Activated T-helper 2 cell treated with anti-CD3 and anti-CD28 coated beads, Interferon-gamma antibody, Interleukin-2, Interleukin-4, amounts not matched to agents 10 μg/mL and 5 μg/mL and 100 μg/mL, durations not matched to agents 14 hours and 24 hours and 36 hours (primary cell): Measurements from ENCODE around the gene LHX2. TPM values are rescaled to one million over a fixed set of nuclear protein-coding genes. Genes with fewer than 3 reads are reported as not detected.
A peak's percentile ranks its signal among the peaks of the same experiment; 100 is the strongest.

Experiments used
- DNase-seq: peaks from one replicate; pipeline ENCODE4 v3.0.0; 2021; ENCODE audit warnings: low spot score
- H3K27ac Mint-ChIP-seq: one replicate; pipeline ENCODE4 v1.8.0; 2021; ENCODE audit warnings: mixed read lengths
- H3K27me3 Mint-ChIP-seq: one replicate; pipeline ENCODE4 v1.8.0; 2021; ENCODE audit warnings: low read depth, mixed read lengths
- H3K36me3 Mint-ChIP-seq: one replicate; pipeline ENCODE4 v1.8.0; 2021; ENCODE audit warnings: low read depth, mixed read lengths
- H3K4me1 Mint-ChIP-seq: one replicate; pipeline ENCODE4 v1.8.0; 2021; ENCODE audit warnings: low read depth, mixed read lengths
- H3K4me3 Mint-ChIP-seq: one replicate; pipeline ENCODE4 v1.8.0; 2021; ENCODE audit warnings: low read depth, mild to moderate bottlenecking, moderate library complexity, mixed read lengths
- H3K9me3 Mint-ChIP-seq: one replicate; pipeline ENCODE4 v1.8.0; 2021; ENCODE audit warnings: mixed read lengths
- intact Hi-C: fragments of 100-400 bp; cut with micrococcal nuclease; formaldehyde crosslinking; loops from one replicate; pipeline ENCODE4 v1.15.1; 2023
- total RNA-seq: library from RNA; stranded (reverse); gene quantifications from 2 replicates; pipeline ENCODE4 v1.2.3, GENCODE V29; 2022

The LHX2 gene
- total RNA-seq, 1 donor from 2014 or later: not detected

GRCh38 chr9:124010665-124011321 lies 775 bp upstream of the LHX2 start:
- Mint-ChIP-seq H3K27me3 (peaks cover 70% of the 10 kb centered on the region), H3K9me3 (no peaks in the 10 kb centered on the region), H3K4me3 (no peak overlapping the region), H3K4me1 (no peaks in the 10 kb centered on the region), H3K27ac (peak overlapping the region; percentile 50), H3K36me3 (peaks cover 3% of the 10 kb centered on the region)
- intact Hi-C loops: no loop called here
- no peak for DNase-seq

GRCh38 chr9:124012368-124013301 lies 1.1 kb downstream of the LHX2 start:
- Mint-ChIP-seq H3K27ac (no peak overlapping the region), H3K4me3 (no peak overlapping the region), H3K9me3 (no peaks in the 10 kb centered on the region), H3K36me3 (peaks cover 3% of the 10 kb centered on the region), H3K4me1 (peaks cover 2% of the 10 kb centered on the region), H3K27me3 (peaks cover 65% of the 10 kb centered on the region)
- intact Hi-C loops: no loop called here
- DNase-seq: no peak

- no peak for DNase-seq
- Mint-ChIP-seq H3K9me3 (no peaks in the 10 kb centered on the region), H3K27me3 (peaks cover 60% of the 10 kb centered on the region), H3K27ac (no peak overlapping the region), H3K36me3 (peaks cover 3% of the 10 kb centered on the region), H3K4me3 (no peak overlapping the region), H3K4me1 (peaks cover 2% of the 10 kb centered on the region)
- intact Hi-C loops: no loop called here
Measured at GRCh38 chr9:124013309-124014210, 2.0 kb downstream of the LHX2 start.

- Mint-ChIP-seq H3K4me3 (no peak overlapping the region), H3K27ac (no peak overlapping the region), H3K36me3 (peaks cover 3% of the 10 kb centered on the region), H3K4me1 (peaks cover 2% of the 10 kb centered on the region), H3K9me3 (no peaks in the 10 kb centered on the region), H3K27me3 (peaks cover 61% of the 10 kb centered on the region)
- intact Hi-C loops: no loop called here
- DNase-seq: no peak
Measured at GRCh38 chr9:124014211-124014955, 2.8 kb downstream of the LHX2 start.

GRCh38 chr9:124014956-124015660 lies 3.5 kb downstream of the LHX2 start:
- Mint-ChIP-seq H3K27ac (peak overlapping the region; percentile 17), H3K36me3 (no peaks in the 10 kb centered on the region), H3K9me3 (no peaks in the 10 kb centered on the region), H3K27me3 (peaks cover 60% of the 10 kb centered on the region), H3K4me1 (peaks cover 2% of the 10 kb centered on the region), H3K4me3 (no peak overlapping the region)
- intact Hi-C loops: no loop called here
- DNase-seq: no peak

- intact Hi-C loops: no loop called here
- Mint-ChIP-seq H3K27ac (peak overlapping the region; percentile 17), H3K36me3 (no peaks in the 10 kb centered on the region), H3K9me3 (no peaks in the 10 kb centered on the region), H3K4me3 (no peak overlapping the region), H3K27me3 (peaks cover 61% of the 10 kb centered on the region), H3K4me1 (peaks cover 2% of the 10 kb centered on the region)
- no peak for DNase-seq
Measured at GRCh38 chr9:124015661-124016131, 4.1 kb downstream of the LHX2 start.

- Mint-ChIP-seq H3K27me3 (peaks cover 67% of the 10 kb centered on the region), H3K4me1 (peaks cover 3% of the 10 kb centered on the region), H3K9me3 (no peaks in the 10 kb centered on the region), H3K27ac (peak overlapping the region; percentile 57), H3K36me3 (no peaks in the 10 kb centered on the region), H3K4me3 (no peak overlapping the region)
- intact Hi-C loops: loop anchor here (1.0 kb wide), 1 partner anchor 7 kb away; no protein-coding TSS in a partner anchor
- no peak for DNase-seq
Measured at GRCh38 chr9:124016175-124017050, 4.8 kb downstream of the LHX2 start.

GRCh38 chr9:124017051-124017928 lies 5.7 kb downstream of the LHX2 start:
- Mint-ChIP-seq H3K9me3 (no peaks in the 10 kb centered on the region), H3K36me3 (no peaks in the 10 kb centered on the region), H3K4me3 (no peak overlapping the region), H3K27me3 (peaks cover 75% of the 10 kb centered on the region), H3K27ac (peak overlapping the region; percentile 57), H3K4me1 (peaks cover 3% of the 10 kb centered on the region)
- intact Hi-C loops: loop anchor here (1.0 kb wide), 1 partner anchor 8 kb away; no protein-coding TSS in a partner anchor
- DNase-seq: no peak

DNA sequence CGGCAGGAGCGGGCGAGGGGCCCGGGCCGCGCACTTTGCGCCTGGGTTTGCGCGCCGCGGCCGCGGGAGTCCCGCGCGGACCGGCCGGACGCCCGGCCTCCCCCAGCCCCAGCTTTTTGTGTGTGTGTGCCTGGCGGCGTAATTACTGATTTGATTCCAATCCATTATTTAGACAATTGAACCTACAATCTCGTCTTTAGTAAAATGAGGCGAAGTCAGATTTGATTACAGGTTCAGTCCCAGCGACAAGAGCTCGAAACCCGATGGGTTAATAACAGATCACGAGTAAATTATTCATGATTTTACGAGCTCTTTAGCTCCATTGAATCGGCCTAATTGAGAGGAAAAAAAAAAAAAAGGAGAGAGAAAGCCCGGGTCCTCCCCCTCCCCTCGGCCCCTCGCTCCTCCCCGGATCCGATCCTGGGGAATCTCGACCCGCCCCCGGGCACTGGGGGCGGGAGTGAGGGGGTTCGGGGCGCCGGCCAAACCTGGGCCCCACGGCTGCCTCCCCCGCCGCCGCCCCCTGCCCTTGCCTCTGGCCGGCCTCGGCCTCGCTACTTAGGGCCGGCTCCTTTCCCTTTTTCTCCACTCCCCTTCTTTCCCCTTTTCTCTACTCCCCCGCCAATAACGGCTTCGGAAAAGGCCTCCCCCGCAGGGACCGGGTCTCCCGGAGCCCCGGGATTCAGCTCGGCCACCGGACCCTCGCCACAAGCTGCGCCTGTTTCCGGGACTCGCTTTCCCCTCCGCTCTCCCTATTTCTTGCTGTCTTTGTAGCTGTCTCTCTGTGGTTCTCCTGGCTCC lies 6.6 kb downstream of the LHX2 start:
- H3K4me3 Mint-ChIP-seq: no peak overlapping the region
- no peak for DNase-seq
- H3K27me3 Mint-ChIP-seq: peaks cover 79% of the 10 kb centered on the region
- no peaks in the 10 kb centered on the region for H3K36me3 Mint-ChIP-seq
- intact Hi-C loops: loop anchor here (1.0 to 2.0 kb wide), 2 partner anchors 9 to 13 kb away; no protein-coding TSS in a partner anchor
- H3K9me3 Mint-ChIP-seq: no peaks in the 10 kb centered on the region
- H3K27ac Mint-ChIP-seq: no peak overlapping the region
- peaks cover 3% of the 10 kb centered on the region for H3K4me1 Mint-ChIP-seq
